NCI-H2171 (cell line): ENCODE measurements around the gene ZNF324B.
"Not testable (repeated sequence)": the region's sequence is repeated elsewhere in the genome, so short reads cannot be mapped to it uniquely, and the experiment has no call there.

Source experiments
- DNase-seq: peaks from one replicate; lab custom pipeline; 2025; lab: John Stamatoyannopoulos, UW

The ZNF324B gene

DNA sequence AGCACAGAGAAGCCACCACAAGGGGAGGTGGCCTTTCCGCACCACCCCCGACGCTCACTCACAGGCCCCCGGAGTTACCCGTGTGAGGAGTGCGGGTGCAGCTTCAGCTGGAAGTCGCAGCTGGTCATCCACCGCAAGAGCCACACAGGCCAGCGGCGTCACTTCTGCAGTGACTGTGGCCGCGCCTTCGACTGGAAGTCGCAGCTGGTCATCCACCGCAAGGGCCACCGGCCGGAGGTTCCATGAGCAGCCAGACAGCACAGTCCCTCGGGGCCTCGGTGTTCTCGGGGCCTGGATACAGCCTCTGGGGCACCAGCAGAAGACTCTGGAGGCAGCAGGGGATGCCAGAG lies 29.0 kb downstream of the ZNF324B start:
- DNase-seq: no peak

DNA sequence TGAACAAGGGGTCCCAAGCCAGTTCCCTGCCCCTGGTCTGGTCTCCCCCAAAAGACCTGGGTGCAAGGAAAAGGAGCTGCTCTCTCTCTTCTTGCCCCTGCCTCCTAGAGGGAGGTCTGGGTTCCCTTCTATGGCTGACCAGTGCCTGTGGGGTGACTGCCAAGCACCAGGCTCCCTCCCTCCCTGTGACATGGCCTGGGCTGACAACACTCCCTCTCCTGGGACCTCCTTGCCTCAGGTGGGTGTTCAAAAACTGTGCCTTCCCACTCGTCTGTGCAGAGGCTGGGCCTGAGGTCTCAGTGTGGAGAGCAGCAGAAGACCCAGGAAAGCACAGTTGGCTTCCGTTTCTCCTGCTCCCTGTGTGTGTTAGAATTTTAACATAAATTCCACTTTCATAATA lies 29.4 kb downstream of the ZNF324B start:
- DNase-seq: no peak

DNA sequence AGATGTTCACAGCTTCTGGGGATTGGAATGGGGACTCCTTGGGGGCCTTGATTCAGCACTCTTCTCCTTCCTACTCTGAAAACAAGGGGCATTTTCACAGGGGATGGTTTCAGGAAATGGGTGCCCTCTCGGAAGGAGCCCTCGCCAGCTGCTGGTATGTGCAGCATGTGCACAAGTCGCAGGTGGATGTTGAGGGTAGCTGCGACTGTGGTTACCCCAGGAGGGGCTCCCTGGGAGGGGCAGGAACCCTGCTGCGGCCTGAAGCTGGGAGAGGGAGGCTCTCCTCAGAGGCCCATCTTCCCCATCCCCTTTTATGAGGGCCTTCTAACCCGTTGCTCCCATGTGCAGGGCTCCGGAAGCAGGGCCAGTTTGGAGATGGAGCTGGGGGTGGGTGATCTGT lies 30.9 kb downstream of the ZNF324B start:
- DNase-seq: no peak

DNA sequence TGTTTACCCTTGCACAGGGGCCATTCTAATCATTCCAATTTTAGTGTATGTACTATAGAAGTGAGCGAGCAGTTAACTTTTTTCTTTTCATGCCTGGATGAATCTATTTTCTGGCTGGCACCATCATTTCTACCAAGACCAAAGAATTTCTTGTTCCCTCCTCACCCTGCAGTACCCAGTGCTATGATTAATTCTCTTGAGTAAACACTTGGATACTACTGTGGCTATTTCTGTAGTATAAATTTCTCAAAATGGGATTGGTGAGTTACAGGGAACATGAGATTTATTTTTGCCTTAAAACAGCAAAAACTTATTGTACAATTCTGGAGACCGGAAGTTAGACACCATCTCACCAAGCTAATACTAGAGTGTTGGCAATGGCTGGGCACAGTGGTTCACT lies 32.4 kb downstream of the ZNF324B start:
- no peak for DNase-seq

DNA sequence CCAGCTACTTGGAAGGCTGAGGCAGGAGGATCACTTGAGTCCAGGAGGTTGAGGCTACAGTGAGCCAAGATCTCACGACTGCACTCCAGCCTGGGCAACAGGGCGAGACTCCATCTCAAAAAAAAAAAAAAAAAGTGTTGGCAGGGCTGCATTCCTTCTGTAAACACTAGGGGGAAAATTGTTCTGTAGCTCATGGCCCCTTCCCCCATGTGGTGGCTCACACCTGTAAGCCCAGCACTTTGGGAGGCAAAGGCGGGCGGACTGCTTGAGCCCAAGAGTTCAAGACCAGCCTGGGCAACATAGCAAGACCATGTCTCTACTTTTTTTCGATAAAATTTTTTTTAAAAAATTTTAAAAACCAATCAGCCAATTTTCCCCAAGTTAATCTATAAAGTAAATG lies 32.9 kb downstream of the ZNF324B start:
- DNase-seq: not testable (repeated sequence)

DNA sequence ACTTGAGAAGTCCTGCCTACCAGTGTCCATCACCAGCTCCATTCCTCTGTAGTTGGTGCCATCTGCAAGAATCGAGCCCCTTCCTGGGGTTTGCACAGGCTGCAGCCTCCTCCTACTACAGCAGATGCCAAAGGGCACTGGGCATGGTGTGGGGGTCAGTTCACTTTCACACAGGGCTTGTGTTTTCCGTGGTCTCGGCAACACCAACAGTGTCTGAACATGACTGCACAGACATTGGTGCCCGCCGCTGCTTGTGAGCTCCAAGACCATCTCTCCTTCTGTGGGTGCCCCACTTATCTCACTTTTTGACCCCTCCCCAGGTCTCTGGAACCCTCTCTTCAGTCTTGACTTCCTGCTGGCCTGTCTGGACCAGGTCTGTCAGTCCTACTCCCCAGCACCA lies 40.0 kb downstream of the ZNF324B start:
- DNase-seq: no peak

DNA sequence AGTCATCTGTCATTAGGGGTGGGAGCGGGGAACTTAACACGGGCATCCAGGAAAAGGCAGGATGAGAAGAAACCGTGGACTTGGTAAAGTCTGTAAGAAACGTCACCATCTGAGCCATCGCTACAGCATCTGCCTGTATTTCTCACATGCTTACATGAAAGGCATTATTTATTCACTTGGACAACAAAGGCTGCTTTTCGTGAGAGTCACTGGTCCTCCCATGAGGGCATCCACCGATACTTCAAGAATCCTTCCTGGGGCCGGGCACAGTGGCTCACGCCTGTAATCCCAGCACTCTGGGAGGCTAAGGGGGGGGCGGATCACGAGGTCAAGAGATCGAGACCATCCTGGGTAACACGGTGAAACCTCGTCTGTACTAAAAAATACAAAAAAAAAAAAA lies 40.8 kb downstream of the ZNF324B start:
- DNase-seq: no peak

DNA sequence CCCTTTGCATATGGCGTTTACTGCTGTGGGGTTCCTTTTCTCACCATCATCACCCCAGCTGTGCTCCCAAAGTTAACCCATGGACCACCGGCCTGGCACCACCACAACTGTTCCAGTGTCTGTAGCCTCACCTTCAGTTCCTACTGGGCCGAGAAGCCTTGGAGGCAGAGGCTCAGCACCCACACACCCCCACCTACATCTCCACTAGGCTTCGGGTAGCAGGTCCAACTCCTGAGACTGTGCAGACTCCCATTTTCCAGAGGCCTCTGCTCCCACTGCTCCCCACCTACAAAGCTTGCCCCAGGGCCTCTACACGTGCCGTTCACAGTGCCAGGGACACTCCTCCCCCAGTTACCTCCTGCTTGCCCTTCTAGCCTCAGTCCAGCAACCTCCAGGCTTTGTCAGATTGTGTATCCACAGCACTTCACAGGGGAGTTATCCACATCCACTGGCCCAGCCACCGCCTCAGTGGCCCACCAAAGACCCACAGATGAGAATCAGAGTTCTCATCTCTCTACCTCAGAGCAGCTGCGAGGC lies 46.3 kb downstream of the ZNF324B start:
- no peak for DNase-seq

DNA sequence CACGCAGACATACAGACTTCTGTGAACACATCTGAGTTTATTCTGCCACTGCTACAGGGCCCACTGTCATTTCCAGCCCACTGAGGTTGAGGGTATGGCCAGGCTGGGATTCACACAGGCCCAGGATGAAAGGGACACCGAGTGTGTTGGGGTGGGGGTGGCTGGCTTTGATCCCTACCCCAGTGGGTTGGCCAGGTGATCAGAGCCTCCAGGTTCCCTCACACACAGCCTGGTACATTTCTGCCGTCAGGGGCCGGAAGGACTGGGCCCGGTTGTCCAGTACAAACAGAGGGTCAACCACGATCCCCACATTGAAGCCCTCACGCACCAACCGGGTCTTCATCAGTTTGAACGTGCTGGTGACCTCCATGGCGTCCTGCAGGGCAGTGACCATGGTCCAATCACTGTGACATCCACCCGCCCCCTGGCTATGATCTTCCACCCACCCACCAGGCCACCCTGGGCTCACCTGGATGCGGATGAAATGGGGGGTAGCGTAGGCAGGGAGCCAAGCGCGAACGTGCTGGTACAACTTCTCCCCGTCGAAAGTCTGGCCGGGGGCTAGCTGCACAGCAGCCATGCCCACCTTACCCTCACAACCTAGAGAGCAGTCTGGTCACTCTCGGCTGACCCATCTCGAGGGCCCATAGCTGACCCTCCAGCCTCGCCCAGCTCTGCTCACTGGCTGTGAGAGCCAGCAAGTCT lies 47.0 kb downstream of the ZNF324B start:
- no peak for DNase-seq

DNA sequence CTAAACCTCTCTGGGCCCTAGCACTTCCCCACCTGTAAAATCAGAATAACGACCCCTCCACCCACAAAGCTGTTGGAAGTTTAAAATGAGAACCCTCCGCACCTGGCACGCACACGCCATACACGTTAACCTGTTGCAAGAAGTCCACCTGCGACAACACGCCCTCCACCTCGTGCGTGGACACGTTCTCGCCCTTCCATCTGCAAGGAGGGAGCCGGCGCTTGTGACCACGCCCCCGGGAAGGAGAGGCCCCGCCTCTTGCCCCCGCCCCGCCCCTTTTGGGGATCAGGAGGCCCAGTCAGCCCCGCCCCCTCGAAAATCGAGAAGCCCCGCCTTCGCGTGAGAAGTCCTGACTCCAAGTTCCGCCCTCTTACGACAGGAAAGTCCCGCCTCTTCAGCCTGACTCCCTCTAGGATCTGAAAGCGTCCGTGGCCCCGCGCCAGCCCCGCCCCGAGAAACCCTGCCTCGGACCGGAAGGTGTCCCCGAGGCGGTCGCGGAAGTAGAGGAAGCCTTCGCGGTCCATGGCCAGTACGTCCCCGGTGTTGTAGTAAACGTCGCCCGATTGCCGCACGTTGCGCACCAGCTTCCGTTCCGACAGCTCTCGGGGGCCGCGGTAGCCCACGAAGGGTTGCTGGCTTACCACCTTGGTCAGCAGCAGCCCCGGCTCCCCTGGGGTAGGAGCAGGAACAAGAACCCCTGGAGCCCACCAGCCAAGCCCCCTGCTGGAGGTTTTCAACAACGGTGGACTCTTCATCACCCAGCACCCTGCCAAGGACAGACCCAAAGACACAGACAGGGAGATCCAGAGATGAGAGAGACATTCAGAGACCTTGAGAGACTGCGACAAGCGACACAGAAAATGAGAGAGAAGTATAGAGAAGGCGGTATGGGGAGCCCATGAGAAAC lies 47.9 kb downstream of the ZNF324B start:
- DNase-seq: peak; percentile 98

DNA sequence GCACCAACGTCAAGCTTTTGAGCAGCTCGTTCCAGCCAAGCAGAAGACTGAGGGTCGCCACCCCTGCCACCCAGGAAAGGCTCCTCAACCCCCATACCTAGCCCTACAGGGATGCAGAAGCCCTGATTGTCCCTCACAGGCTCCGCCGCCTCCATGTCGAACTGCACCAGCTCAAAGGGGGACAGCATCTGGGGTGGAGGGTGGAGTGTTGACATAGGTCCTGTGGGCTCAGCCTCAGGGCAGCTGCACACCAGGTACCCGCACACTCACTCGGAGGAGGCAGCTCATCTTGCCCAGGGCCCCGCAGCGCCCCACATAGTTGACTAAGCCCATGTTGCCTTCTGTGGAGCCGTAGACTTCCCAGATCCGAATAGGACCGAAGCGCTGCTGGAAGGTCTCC lies 48.8 kb downstream of the ZNF324B start:
- no peak for DNase-seq
